Measurements from ENCODE around the gene BLOC1S6. TPM values are rescaled to one million over a fixed set of nuclear protein-coding genes. Genes with fewer than 3 reads are reported as not detected.

BLOC1S6 gene
- total RNA-seq, 4 donors from 2014 or later, result 19.7 to 41.8 (median 29.0) TPM

DNA sequence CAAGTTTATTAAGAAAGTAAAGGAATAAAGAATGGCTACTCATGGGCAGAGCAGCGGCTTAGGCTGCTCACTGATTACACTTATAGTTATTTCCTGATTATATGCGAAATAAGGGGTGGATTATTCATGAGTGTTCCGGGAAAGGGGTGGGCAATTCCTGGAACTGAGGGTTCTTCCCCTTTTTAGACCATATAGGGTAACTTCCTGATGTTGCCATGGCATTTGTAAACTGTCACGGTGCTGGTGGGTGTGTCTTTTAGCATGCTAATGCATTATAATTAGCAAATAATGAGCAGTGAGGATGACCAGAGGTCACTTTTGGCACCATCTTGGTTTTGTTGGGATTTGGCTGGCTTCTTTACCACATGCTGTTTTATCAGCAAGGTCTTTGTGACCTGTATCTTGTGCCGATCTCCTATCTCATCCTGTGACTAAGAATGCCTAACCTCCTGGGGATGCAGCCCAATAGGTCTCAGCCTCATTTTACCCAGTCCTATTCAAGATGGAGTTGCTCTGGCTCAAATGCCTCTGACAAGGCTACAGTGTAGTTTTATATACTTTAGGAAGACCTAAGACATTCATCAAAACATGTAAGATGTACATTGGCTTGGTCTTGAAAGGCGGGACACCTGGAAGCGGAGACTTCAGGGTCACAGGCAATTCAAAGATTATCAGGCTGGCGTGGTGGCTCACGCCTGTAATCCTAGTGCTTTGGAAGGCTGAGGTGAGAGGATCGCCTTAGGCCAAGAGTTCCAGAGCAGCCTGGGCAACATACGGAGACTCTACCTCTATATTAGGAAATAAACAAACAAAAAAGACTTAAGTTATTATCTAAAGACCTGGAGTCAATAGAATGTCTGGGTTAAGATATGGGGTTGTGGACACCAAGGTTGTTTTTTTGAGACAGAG lies 3.2 kb upstream of the BLOC1S6 start:
- H3K4me1 ChIP-seq, result peaks cover 0 to 29% (median 14%) of the 10 kb centered on the region in 3 donors
- H3K27me3 ChIP-seq, result no peaks in the 10 kb centered on the region
- no peak for DNase-seq
- no peaks in the 10 kb centered on the region for H3K9me3 ChIP-seq
- H3K36me3 ChIP-seq, result no peaks in the 10 kb centered on the region
- H3K27ac ChIP-seq, result no peak overlapping the region
- H3K4me3 ChIP-seq, result no peak overlapping the region
- 79 to 85% methylated on average over 9 to 10 of the region's 11 CpGs for WGBS, 2 donors
- intact Hi-C loops (cut with DNase I), result no loop called here
- TF ChIP-seq POLR2A (IDR thresholded peaks at IDR 0.05) (no peak), CTCF (IDR thresholded peaks at IDR 0.05) (no peak)

DNA sequence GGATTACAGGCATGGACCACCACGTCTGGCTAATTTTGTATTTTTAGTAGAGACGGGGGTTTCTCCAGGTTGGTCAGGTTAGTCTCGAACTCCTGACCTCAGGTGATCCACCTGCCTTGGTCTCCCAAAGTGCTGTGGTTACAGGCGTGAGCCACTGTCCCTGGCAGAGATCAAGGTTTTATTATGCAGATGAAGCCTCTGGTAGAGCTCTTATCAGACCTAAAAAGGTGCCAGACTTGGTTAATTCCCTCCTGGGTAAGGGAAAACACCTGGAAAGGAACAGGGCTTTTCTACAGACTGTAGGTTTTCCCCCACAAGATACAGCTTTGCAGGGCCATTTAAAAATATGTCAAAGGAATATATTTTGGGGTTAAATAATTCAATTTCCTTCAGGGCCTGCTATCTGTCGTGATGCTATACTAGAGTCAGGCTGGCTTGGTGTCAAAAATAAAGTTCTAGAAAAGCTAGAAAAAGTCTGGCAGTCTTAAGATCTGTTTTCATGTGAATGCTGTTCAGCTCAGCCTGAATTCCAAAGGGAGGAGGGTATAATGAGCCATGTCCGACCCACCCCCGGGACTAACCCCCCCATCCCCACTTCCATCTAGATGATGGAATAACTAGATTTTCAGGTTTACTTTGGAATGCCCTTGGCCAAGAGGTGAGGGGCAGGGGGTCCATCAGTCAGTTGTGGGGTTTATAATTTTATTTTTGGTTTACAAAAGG lies 1.9 kb upstream of the BLOC1S6 start:
- H3K9me3 ChIP-seq, result no peaks in the 10 kb centered on the region
- peaks cover 0 to 41% (median 23%) of the 10 kb centered on the region in 3 donors for H3K4me1 ChIP-seq
- intact Hi-C loops (cut with DNase I), result no loop called here
- no peak for DNase-seq
- TF ChIP-seq CTCF (IDR thresholded peaks at IDR 0.05), result no peak
- no peak for TF ChIP-seq POLR2A (IDR thresholded peaks at IDR 0.05)
- H3K27ac ChIP-seq, result no peak overlapping the region
- H3K36me3 ChIP-seq, result no peaks in the 10 kb centered on the region
- no peaks in the 10 kb centered on the region for H3K27me3 ChIP-seq
- H3K4me3 ChIP-seq, result no peak overlapping the region
- 41 to 71% methylated on average over 4 to 7 of the region's 7 CpGs for WGBS, 2 donors

DNA sequence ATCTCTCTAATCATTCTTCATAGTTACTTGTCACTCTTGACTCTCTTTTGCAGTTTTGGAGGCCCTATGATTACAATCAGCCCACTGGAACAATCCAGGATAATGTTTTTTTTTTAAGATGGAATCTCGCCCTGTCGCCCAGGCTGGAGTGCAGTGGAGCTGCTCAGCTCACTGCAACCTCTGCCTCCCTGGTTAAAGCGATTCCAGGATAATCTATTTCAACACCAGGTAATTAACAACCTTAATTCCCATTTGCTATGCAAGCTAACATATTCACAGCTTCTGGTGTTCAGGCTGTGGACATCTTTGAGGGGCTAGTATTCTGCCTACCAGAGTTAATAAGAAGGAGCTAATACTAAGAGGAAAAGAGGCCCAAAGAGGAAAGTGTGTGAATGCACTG lies 1.1 kb upstream of the BLOC1S6 start:
- peak overlapping the region; percentile 79 to 89 (median 81) for H3K4me3 ChIP-seq
- H3K36me3 ChIP-seq, result no peaks in the 10 kb centered on the region
- DNase-seq, result no peak
- no peaks in the 10 kb centered on the region for H3K27me3 ChIP-seq
- intact Hi-C loops (cut with DNase I), result no loop called here
- TF ChIP-seq POLR2A (IDR thresholded peaks at IDR 0.05), result no peak
- no peak for TF ChIP-seq CTCF (IDR thresholded peaks at IDR 0.05)
- H3K27ac ChIP-seq, result peak overlapping the region; percentile 93 to 98 (median 98)
- 79 to 83% methylated on average over 2 to 3 of the region's 3 CpGs for WGBS, 2 donors
- H3K4me1 ChIP-seq, result peaks cover 0 to 50% (median 25%) of the 10 kb centered on the region in 3 donors
- H3K9me3 ChIP-seq, result no peaks in the 10 kb centered on the region

- no peak for DNase-seq
Observed at GRCh38 chr15:45586601-45587094, 531 bp upstream of the BLOC1S6 start.

More at GRCh38 chr15:45586601-45587094, 531 bp upstream of the BLOC1S6 start:
- H3K4me1 ChIP-seq, result peaks cover 0 to 56% (median 25%) of the 10 kb centered on the region in 3 donors
- peaks cover 0 to 2% (median 0%) of the 10 kb centered on the region in 3 donors for H3K36me3 ChIP-seq
- TF ChIP-seq POLR2A (IDR thresholded peaks at IDR 0.05) (no peak), CTCF (IDR thresholded peaks at IDR 0.05) (no peak)
- intact Hi-C loops (cut with DNase I), result no loop called here
- peak overlapping the region; percentile 79 to 89 (median 81) for H3K4me3 ChIP-seq
- no peaks in the 10 kb centered on the region for H3K9me3 ChIP-seq
- peak overlapping the region; percentile 93 to 98 (median 98) for H3K27ac ChIP-seq
- H3K27me3 ChIP-seq, result no peaks in the 10 kb centered on the region
- WGBS, 2 donors, result 0 to 1% methylated on average over 12 to 14 of the region's 14 CpGs

Data from esophagus squamous epithelium (tissue), 5 donors.